GM23338 (cell line): ENCODE results near the gene KCNIP3. TPM values are rescaled to one million over a fixed set of nuclear protein-coding genes. Genes with fewer than 3 reads are reported as not detected.

Source experiments
- ATAC-seq: fragments of 200-7000 bp; cut with Tn5 transposase; 3 replicates; pipeline ENCODE4 v1.9.1; 2020
- DNase-seq: peaks from one replicate; pipeline ENCODE4 v3.0.0-alpha.2; 2015; ENCODE audit warnings: low spot score
- H2AFZ ChIP-seq: fragments of 200-600 bp; sonication (generic); 2 replicates; pipeline ENCODE4 v1.8.0; 2016; ENCODE audit warnings: antibody characterized with exemption, mild to moderate bottlenecking, moderate library complexity
- H3F3A ChIP-seq: fragments of 200-600 bp; sonication (generic); replicated peaks from 2 replicates; pipeline ENCODE4 v1.8.0; 2017; ENCODE audit warnings: antibody characterized with exemption, mixed run types, low read depth
- H3K27ac ChIP-seq: fragments of 200-600 bp; sonication (generic); 2 replicates; pipeline ENCODE4 v1.6.1; 2016; ENCODE audit warnings: low read depth
- H3K27me3 ChIP-seq: fragments of 200-600 bp; sonication (generic); 2 replicates; pipeline ENCODE4 v1.8.0; 2016; ENCODE audit warnings: mild to moderate bottlenecking, mixed run types, moderate library complexity; ENCODE audit not compliant: insufficient read depth
- H3K36me3 ChIP-seq: fragments of 200-600 bp; sonication (generic); 2 replicates; pipeline ENCODE4 v1.8.0; 2016; ENCODE audit warnings: mild to moderate bottlenecking; ENCODE audit not compliant: insufficient read depth
- H3K4me1 ChIP-seq: fragments of 200-600 bp; sonication (generic); 2 replicates; pipeline ENCODE4 v1.8.0; 2016; ENCODE audit warnings: mild to moderate bottlenecking, moderate library complexity; ENCODE audit not compliant: insufficient read depth
- H3K4me2 ChIP-seq: fragments of 200-600 bp; sonication (generic); 2 replicates; pipeline ENCODE4 v1.7.1; 2017; ENCODE audit warnings: mixed run types
- H3K4me3 ChIP-seq: fragments of 200-600 bp; sonication (generic); 2 replicates; pipeline ENCODE4 v1.6.1; 2016; ENCODE audit warnings: mixed run types
- H3K79me2 ChIP-seq: fragments of 200-600 bp; sonication (generic); replicated peaks from 2 replicates; pipeline ENCODE4 v1.8.0; 2017; ENCODE audit warnings: mild to moderate bottlenecking; ENCODE audit not compliant: insufficient read depth
- H3K9me2 ChIP-seq: fragments of 200-600 bp; sonication (generic); 2 replicates; pipeline ENCODE4 v1.8.0; 2017; ENCODE audit not compliant: insufficient read depth
- H4K20me1 ChIP-seq: fragments of 200-600 bp; sonication (generic); replicated peaks from 2 replicates; pipeline ENCODE4 v1.8.0; 2017; ENCODE audit warnings: mild to moderate bottlenecking; ENCODE audit not compliant: insufficient read depth
- H3K27ac Mint-ChIP-seq: 2 replicates; pipeline ENCODE4 v1.8.0; 2020; ENCODE audit warnings: inconsistent platforms, mild to moderate bottlenecking, moderate library complexity, mixed read lengths
- H3K27me3 Mint-ChIP-seq: 3 replicates; pipeline ENCODE4 v1.8.0; 2022; ENCODE audit warnings: low read depth, mild to moderate bottlenecking, moderate library complexity, mixed read lengths, inconsistent platforms; ENCODE audit not compliant: insufficient read depth, poor library complexity
- H3K36me3 Mint-ChIP-seq: 3 replicates; pipeline ENCODE4 v1.8.0; 2021; ENCODE audit warnings: low read depth, mild to moderate bottlenecking, inconsistent platforms, moderate library complexity, mixed read lengths
- H3K4me1 Mint-ChIP-seq: 3 replicates; pipeline ENCODE4 v1.8.0; 2020; ENCODE audit warnings: mild to moderate bottlenecking, inconsistent platforms, mixed read lengths
- H3K4me3 Mint-ChIP-seq: 3 replicates; pipeline ENCODE4 v1.8.0; 2021; ENCODE audit warnings: moderate library complexity, mild to moderate bottlenecking, inconsistent platforms, mixed read lengths
- H3K9me3 Mint-ChIP-seq: 3 replicates; pipeline ENCODE4 v1.8.0; 2020; ENCODE audit warnings: moderate library complexity, mild to moderate bottlenecking, inconsistent platforms, mixed read lengths
- CREB1 ChIP-seq: fragments of 250-450 bp; sonication (Bioruptor Pico); IDR thresholded peaks from 2 replicates; pipeline ENCODE4 v1.5.0; 2020; ENCODE audit warnings: low read depth, mild to moderate bottlenecking, moderate library complexity
- CTCF ChIP-seq, 2 experiments: fragments of 200-600 bp in 1 of 2; sonication (generic) in 1 of 2; conservative IDR thresholded peaks; 2 replicates each; pipeline versions ENCODE4 v1.5.1 to v1.6.1; 2016 to 2017; ENCODE audit warnings: antibody characterized with exemption in 2 of 2, low read depth in 2 of 2, mild to moderate bottlenecking in 2 of 2, moderate library complexity in 1 of 2
- ETS1 ChIP-seq: IDR thresholded peaks from 2 replicates; pipeline ENCODE4 v1.6.1; 2016; ENCODE audit warnings: antibody characterized with exemption
- EZH2 ChIP-seq: fragments of 200-600 bp; sonication (generic); IDR thresholded peaks from one replicate; pipeline ENCODE4 v1.8.0; 2017; ENCODE audit warnings: antibody characterized with exemption, mild to moderate bottlenecking, low read depth; ENCODE audit not compliant: unreplicated experiment
- EZH2phosphoT487 ChIP-seq: fragments of 200-600 bp; sonication (generic); IDR thresholded peaks from one replicate; pipeline ENCODE4 v1.8.1; 2018; ENCODE audit warnings: antibody characterized with exemption; ENCODE audit not compliant: unreplicated experiment
- JUNB ChIP-seq: IDR thresholded peaks from one replicate; pipeline ENCODE4 v1.6.1; 2016; ENCODE audit warnings: antibody characterized with exemption; ENCODE audit not compliant: unreplicated experiment
- NANOG ChIP-seq: IDR thresholded peaks from 2 replicates; pipeline ENCODE4 v1.6.1; 2016; ENCODE audit warnings: antibody characterized with exemption, borderline replicate concordance
- STAT1 ChIP-seq: IDR thresholded peaks from one replicate; pipeline ENCODE4 v1.6.1; 2016; ENCODE audit warnings: antibody characterized with exemption; ENCODE audit not compliant: unreplicated experiment
- ZNF114 ChIP-seq: fragments of 250-450 bp; sonication (Bioruptor Pico); IDR thresholded peaks from 2 replicates; pipeline ENCODE4 v1.5.0; 2020; ENCODE audit warnings: mild to moderate bottlenecking, moderate library complexity
- ZNF331 ChIP-seq: fragments of 250-450 bp; sonication (Bioruptor Pico); IDR thresholded peaks from 2 replicates; pipeline ENCODE4 v1.5.0; 2020; ENCODE audit warnings: low read depth, mild to moderate bottlenecking, moderate library complexity
- ZNF462 ChIP-seq: fragments of 250-450 bp; sonication (Bioruptor Pico); IDR thresholded peaks from 2 replicates; pipeline ENCODE4 v1.5.0; 2020; ENCODE audit warnings: mild to moderate bottlenecking, moderate library complexity
- polyA plus RNA-seq: library from polyadenylated mRNA; unstranded; fragments of >200 nt; fragmentation: Nextera tagmentation; extraction: Ambion mirVana; gene quantifications from 2 replicates; pipeline ENCODE4 v1.2.1, GENCODE V29; 2016
- total RNA-seq: library from RNA; depleted of rRNA; stranded (reverse); fragments of >200 nt; shearing (Covaris generic); gene quantifications from 2 replicates; pipeline ENCODE4 v1.2.3, GENCODE V29; 2014

The KCNIP3 gene
- total and polyA plus RNA-seq, 2 experiments from 2014 or later, result 0.32 to 0.83 TPM

- DNase-seq (no peak), ATAC-seq (no peak)
- no peaks in the 10 kb centered on the region for H3K9me2 ChIP-seq
- no peak overlapping the region for H3K4me2 ChIP-seq
- H3F3A ChIP-seq, result no peaks in the 10 kb centered on the region
- H3K36me3 ChIP-seq, result no peaks in the 10 kb centered on the region
- no peaks in the 10 kb centered on the region for H3K79me2 ChIP-seq
- Mint-ChIP-seq H3K27ac (no peak overlapping the region), H3K4me1 (peaks cover 27% of the 10 kb centered on the region; the same call in 2 of the 3 replicates), H3K4me3 (no peak overlapping the region), H3K9me3 (no peaks in the 10 kb centered on the region; the same call in 2 of the 3 replicates), H3K27me3 (peaks cover 16% of the 10 kb centered on the region), H3K36me3 (no peaks in the 10 kb centered on the region; the same call in 2 of the 3 replicates)
- no peaks in the 10 kb centered on the region for H3K27me3 ChIP-seq
- no peak overlapping the region for H2AFZ ChIP-seq
- no peak overlapping the region for H3K4me3 ChIP-seq
- H3K27ac ChIP-seq, result no peak overlapping the region
- TF ChIP-seq STAT1 (no peak), ETS1 (no peak), EZH2 (no peak), EZH2phosphoT487 (no peak)
- H3K4me1 ChIP-seq, result peaks cover 8% of the 10 kb centered on the region
- no peaks in the 10 kb centered on the region for H4K20me1 ChIP-seq
Observed at GRCh38 chr2:95272299-95272751, 24.8 kb upstream of the KCNIP3 start.

GRCh38 chr2:95272781-95273180 lies 24.4 kb upstream of the KCNIP3 start:
- no peaks in the 10 kb centered on the region for H3K79me2 ChIP-seq
- Mint-ChIP-seq H3K4me3 (no peak overlapping the region), H3K27me3 (peaks cover 16% of the 10 kb centered on the region), H3K27ac (no peak overlapping the region), H3K4me1 (peaks cover 31% of the 10 kb centered on the region; the same call in 2 of the 3 replicates), H3K9me3 (no peaks in the 10 kb centered on the region; the same call in 2 of the 3 replicates), H3K36me3 (no peaks in the 10 kb centered on the region; the same call in 2 of the 3 replicates)
- peaks cover 8% of the 10 kb centered on the region for H3K4me1 ChIP-seq
- no peak overlapping the region for H3K4me2 ChIP-seq
- H3K36me3 ChIP-seq, result no peaks in the 10 kb centered on the region
- H4K20me1 ChIP-seq, result no peaks in the 10 kb centered on the region
- DNase-seq (no peak), ATAC-seq (no peak)
- no peak overlapping the region for H3K4me3 ChIP-seq
- H3K27me3 ChIP-seq, result no peaks in the 10 kb centered on the region
- no peaks in the 10 kb centered on the region for H3K9me2 ChIP-seq
- no peak overlapping the region for H3K27ac ChIP-seq
- no peak overlapping the region for H2AFZ ChIP-seq
- no peaks in the 10 kb centered on the region for H3F3A ChIP-seq
- TF ChIP-seq ETS1 (no peak), JUNB (no peak), ZNF114 (CRISPR knock-in tag) (no peak), EZH2phosphoT487 (no peak), ZNF331 (CRISPR knock-in tag) (no peak), CREB1 (no peak), ZNF462 (CRISPR knock-in tag) (no peak), NANOG (no peak), CTCF (conservative IDR thresholded peaks at IDR 0.05; ENCODE audit: low read depth in 2 of 2) (no peak), EZH2 (no peak)
